GM12878 (cell line): Measurements from ENCODE around the gene DTD2. TPM values are rescaled to one million over a fixed set of nuclear protein-coding genes. Genes with fewer than 3 reads are reported as not detected.
A peak's percentile ranks its signal among the peaks of the same experiment; 100 is the strongest.

Source experiments
- CHD4 ChIP-seq: fragments of 200-600 bp; sonication (generic); IDR thresholded peaks from 2 replicates; pipeline ENCODE4 v1.6.1; 2016; ENCODE audit warnings: mild to moderate bottlenecking
- E2F8 ChIP-seq: fragments of 450-650 bp; IDR thresholded peaks from 2 replicates; pipeline ENCODE4 v1.6.1; 2018; ENCODE audit warnings: mild to moderate bottlenecking, low read depth, moderate library complexity; ENCODE audit not compliant: partially characterized antibody
- EED ChIP-seq: sonication (generic); IDR thresholded peaks from 2 replicates; pipeline ENCODE4 v1.6.1; 2016; ENCODE audit warnings: antibody characterized with exemption, low read depth
- KAT2A ChIP-seq: conservative IDR thresholded peaks from 2 replicates; pipeline ENCODE4 v1.6.1; 2011; ENCODE audit warnings: low read depth, low read length; ENCODE audit not compliant: control insufficient read depth
- MTA2 ChIP-seq: fragments of 450-650 bp; IDR thresholded peaks from 2 replicates; pipeline ENCODE4 v1.6.1; 2016; ENCODE audit warnings: low read depth, mild to moderate bottlenecking, moderate library complexity
- MYC ChIP-seq: IDR thresholded peaks from 2 replicates; pipeline ENCODE4 v1.6.1; 2011; ENCODE audit warnings: mild to moderate bottlenecking, low read length, moderate library complexity, inconsistent platforms; ENCODE audit not compliant: insufficient read depth, insufficient replicate concordance, insufficient read length, severe bottlenecking
- NFXL1 ChIP-seq: fragments of 450-650 bp; IDR thresholded peaks from 2 replicates; pipeline ENCODE4 v1.6.1; 2017; ENCODE audit warnings: antibody characterized with exemption, mild to moderate bottlenecking, borderline replicate concordance
- NR2F1 ChIP-seq: fragments of 450-650 bp; conservative IDR thresholded peaks from 2 replicates; pipeline ENCODE4 v1.6.1; 2017; ENCODE audit warnings: mild to moderate bottlenecking
- PBX3 ChIP-seq: IDR thresholded peaks from 2 replicates; pipeline ENCODE4 v1.6.1; 2011; ENCODE audit warnings: mild to moderate bottlenecking, low read depth, low read length, moderate library complexity; ENCODE audit not compliant: insufficient replicate concordance
- PML ChIP-seq: IDR thresholded peaks from 2 replicates; pipeline ENCODE4 v1.6.1; 2012; ENCODE audit warnings: low read length, inconsistent platforms
- POLR2A ChIP-seq: IDR thresholded peaks from 2 replicates; pipeline ENCODE4 v1.6.1; 2011; ENCODE audit warnings: low read depth, mild to moderate bottlenecking, low read length
- POLR2AphosphoS2 ChIP-seq: IDR thresholded peaks from 2 replicates; pipeline ENCODE4 v1.6.1; 2011; ENCODE audit warnings: low read depth, mild to moderate bottlenecking, low read length, improper control_type of control experiment, moderate library complexity
- RAD21 ChIP-seq: IDR thresholded peaks from 2 replicates; pipeline ENCODE4 v1.6.1; 2011; ENCODE audit warnings: mild to moderate bottlenecking, low read depth, low read length, moderate library complexity; ENCODE audit not compliant: insufficient read depth
- RBBP5 ChIP-seq: fragments of 200-600 bp; sonication (generic); conservative IDR thresholded peaks from 2 replicates; pipeline ENCODE4 v1.6.1; 2016
- RELA ChIP-seq: fragments of 450-650 bp; IDR thresholded peaks from 2 replicates; pipeline ENCODE4 v1.8.0; 2014; ENCODE audit warnings: borderline replicate concordance; ENCODE audit not compliant: partially characterized antibody
- RELB ChIP-seq: fragments of 450-650 bp; IDR thresholded peaks from 2 replicates; pipeline ENCODE4 v1.6.1; 2017; ENCODE audit warnings: low read depth, mild to moderate bottlenecking, moderate library complexity
- SRF ChIP-seq, 2 experiments: IDR thresholded peaks; 2 replicates each; pipeline ENCODE4 v1.6.1; 2011; ENCODE audit warnings: low read depth in 2 of 2, low read length in 2 of 2, mild to moderate bottlenecking in 1 of 2, moderate library complexity in 1 of 2
- TCF12 ChIP-seq: IDR thresholded peaks from 2 replicates; pipeline ENCODE4 v1.6.1; 2011; ENCODE audit warnings: low read depth, mild to moderate bottlenecking, low read length
- WRNIP1 ChIP-seq: IDR thresholded peaks from 2 replicates; pipeline ENCODE4 v1.6.1; 2011; ENCODE audit warnings: low read depth, low read length, improper control_type of control experiment, borderline replicate concordance
- YY1 ChIP-seq: IDR thresholded peaks from 2 replicates; pipeline ENCODE4 v1.6.1; 2011; ENCODE audit warnings: low read depth, mild to moderate bottlenecking, low read length
- ZNF592 ChIP-seq: fragments of 450-650 bp; IDR thresholded peaks from 2 replicates; pipeline ENCODE4 v1.6.1; 2017; ENCODE audit warnings: mild to moderate bottlenecking, moderate library complexity
- polyA plus RNA-seq, 11 experiments: library from polyadenylated mRNA; depleted of rRNA in 4 of 11; unstranded in 6 of 11; stranded (reverse) in 5 of 11; fragments of >200 nt; fragmentation: Nextera tagmentation in 4 of 11; fragmentation: Illumina TruSeq in 1 of 11; extraction: Ambion mirVana in 4 of 11; extraction: Trizol in 1 of 11; gene quantifications; 1 replicate in 1 of 11; 2 replicates in 10 of 11; pipeline versions ENCODE4 v1.2.1 to v1.2.3, GENCODE V29; 2011 to 2016; ENCODE audit warnings: inconsistent platforms in 2 of 11, missing spikeins in 2 of 11, low read depth in 1 of 11
- total RNA-seq, 4 experiments: library from RNA; depleted of rRNA in 3 of 4; stranded (reverse); fragments of >200 nt in 3 of 4; fragmentation: Illumina TruSeq in 1 of 4; extraction: Trizol in 1 of 4; gene quantifications; 2 replicates each; pipeline versions ENCODE4 v1.2.1 to v1.2.3, GENCODE V29; 2013 to 2021

Gene DTD2
- total and polyA plus RNA-seq, 10 of the 15 experiments (the other 5 are each of a cell fraction or from before 2014, with no cell fraction given) = 4.5 to 32.8 (median 15.9) TPM

- TF ChIP-seq RELA (peak; percentile 60), POLR2A (peak; percentile 95), EED (no peak), WRNIP1 (no peak), RBBP5 (no peak), TCF12 (no peak), CHD4 (no peak), MTA2 (no peak), KAT2A (no peak), NFXL1 (no peak), POLR2AphosphoS2 (peak; percentile 79; the same call in 1 of the 2 replicates), NR2F1 (peak; percentile 47; the same call in 1 of the 2 replicates), MYC (peak; percentile 51), RAD21 (no peak), E2F8 (no peak), ZNF592 (no peak), SRF (IDR thresholded peaks at IDR 0.05; ENCODE audit: low read depth in 2 of 2, low read length in 2 of 2) (no peak), RELB (no peak; the same call in 1 of the 2 replicates), YY1 (peak; percentile 75), PML (peak; percentile 33; the same call in 1 of the 2 replicates), PBX3 (no peak)
These were observed at the start of gene DTD2 (continued) for GRCh38 chr14:31456841-31457664.
